Measurements from ENCODE around the gene EXD3.
A peak's percentile ranks its signal among the peaks of the same experiment; 100 is the strongest.

Gene EXD3

GRCh38 chr9:137276473-137277328 is 146.3 kb downstream of the EXD3 start:
- peak overlapping the region; percentile 63 for H3K27ac Mint-ChIP-seq
- no peaks in the 10 kb centered on the region for H3K9me3 Mint-ChIP-seq
- peaks cover 8% of the 10 kb centered on the region for H3K4me1 Mint-ChIP-seq (ENCODE audit: low read depth)
- H3K4me3 Mint-ChIP-seq: peak overlapping the region; percentile 75
- peaks cover 4% of the 10 kb centered on the region for H3K36me3 Mint-ChIP-seq (ENCODE audit: low read depth)
- H3K27me3 Mint-ChIP-seq: no peaks in the 10 kb centered on the region

GRCh38 chr9:137275588-137276472 is 147.1 kb downstream of the EXD3 start:
- peaks cover 11% of the 10 kb centered on the region for H3K36me3 Mint-ChIP-seq (ENCODE audit: low read depth)
- no peaks in the 10 kb centered on the region for H3K9me3 Mint-ChIP-seq
- H3K27ac Mint-ChIP-seq: no peak overlapping the region
- peak overlapping the region; percentile 1 for H3K4me3 Mint-ChIP-seq
- peaks cover 16% of the 10 kb centered on the region for H3K4me1 Mint-ChIP-seq (ENCODE audit: low read depth)
- no peaks in the 10 kb centered on the region for H3K27me3 Mint-ChIP-seq

DNA sequence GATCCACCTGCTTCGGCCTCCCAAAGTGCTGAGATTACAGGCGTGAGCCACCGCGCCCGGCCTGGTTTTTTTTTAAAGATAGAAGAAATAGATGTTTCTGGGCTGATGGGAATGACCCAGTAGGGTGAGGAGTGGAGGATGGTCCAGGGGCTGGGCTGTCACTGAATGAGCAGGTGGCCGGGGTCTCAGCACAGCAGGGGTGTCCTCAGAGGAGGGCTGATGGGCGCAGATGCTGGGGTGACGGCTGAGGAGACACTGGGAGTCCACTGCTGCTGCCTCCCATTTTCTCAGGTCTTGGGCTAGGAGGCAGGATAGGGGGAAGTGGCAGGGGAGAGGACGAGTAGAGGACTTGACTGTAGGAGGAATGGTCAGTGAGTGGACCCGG is 147.8 kb downstream of the EXD3 start:
- no peaks in the 10 kb centered on the region for H3K9me3 Mint-ChIP-seq
- H3K4me1 Mint-ChIP-seq (ENCODE audit: low read depth): peaks cover 16% of the 10 kb centered on the region
- peaks cover 11% of the 10 kb centered on the region for H3K36me3 Mint-ChIP-seq (ENCODE audit: low read depth)
- peak overlapping the region; percentile 1 for H3K4me3 Mint-ChIP-seq
- H3K27ac Mint-ChIP-seq: no peak overlapping the region
- no peaks in the 10 kb centered on the region for H3K27me3 Mint-ChIP-seq

DNA sequence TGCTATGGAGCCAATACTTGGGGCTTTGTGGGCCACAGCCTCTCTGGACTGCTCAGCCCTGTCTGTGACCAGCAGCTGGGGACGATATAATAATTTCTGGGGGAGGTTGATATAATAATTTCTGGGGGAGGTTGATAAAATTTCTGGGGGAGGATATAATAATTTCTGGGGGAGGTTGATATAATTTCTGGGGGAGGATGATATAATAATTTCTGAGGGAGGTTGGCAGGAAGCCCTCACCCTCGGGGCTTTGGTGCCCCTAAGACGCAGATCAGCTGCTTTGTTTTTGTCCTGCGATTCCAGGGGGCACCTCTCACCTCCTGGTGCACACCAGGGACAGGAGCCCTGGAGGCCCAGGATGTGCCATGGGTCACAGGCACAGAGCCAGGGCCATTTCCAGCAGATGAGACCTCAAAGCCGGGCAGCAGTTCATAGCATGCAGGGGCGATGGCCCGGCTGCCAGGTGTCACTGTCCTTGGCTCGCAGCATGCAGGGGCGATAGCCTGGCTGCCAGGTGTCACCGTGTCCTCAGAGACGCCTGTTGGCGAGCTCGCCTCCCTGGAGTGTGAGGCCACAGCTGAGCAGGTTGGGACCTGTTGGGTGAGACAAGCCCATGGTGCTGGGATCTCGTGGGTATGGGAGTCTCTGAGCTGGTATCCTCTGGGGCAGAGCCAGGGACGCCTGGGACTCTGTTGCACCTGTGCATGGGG is 149.2 kb downstream of the EXD3 start:
- Mint-ChIP-seq H3K27me3 (no peaks in the 10 kb centered on the region), H3K4me3 (no peak overlapping the region), H3K27ac (no peak overlapping the region), H3K36me3 (ENCODE audit: low read depth) (peaks cover 16% of the 10 kb centered on the region), H3K4me1 (ENCODE audit: low read depth) (peaks cover 17% of the 10 kb centered on the region), H3K9me3 (no peaks in the 10 kb centered on the region)

DNA sequence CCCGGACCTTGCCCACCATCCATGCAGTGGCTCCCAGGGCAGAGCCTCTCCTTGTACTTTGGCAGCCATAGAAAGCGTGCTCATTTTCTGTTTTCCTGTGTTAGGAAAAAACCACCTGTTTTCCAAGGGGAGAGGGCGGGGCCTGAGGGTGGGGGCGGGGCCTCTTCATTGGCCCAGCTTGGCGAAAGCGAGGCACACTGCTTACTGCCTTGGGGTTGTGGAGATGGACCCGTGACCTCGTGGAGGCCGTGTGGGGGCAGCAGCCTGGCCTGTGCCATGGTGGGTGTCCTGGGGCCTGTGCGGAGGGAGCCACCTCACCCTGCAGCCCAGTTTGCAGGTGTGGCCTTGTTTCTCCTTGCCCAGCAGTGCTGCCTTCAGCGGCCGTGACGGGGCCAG is 149.9 kb downstream of the EXD3 start:
- Mint-ChIP-seq H3K27me3 (no peaks in the 10 kb centered on the region), H3K9me3 (no peaks in the 10 kb centered on the region), H3K4me1 (ENCODE audit: low read depth) (peaks cover 20% of the 10 kb centered on the region), H3K27ac (no peak overlapping the region), H3K4me3 (no peak overlapping the region), H3K36me3 (ENCODE audit: low read depth) (peaks cover 20% of the 10 kb centered on the region)

DNA sequence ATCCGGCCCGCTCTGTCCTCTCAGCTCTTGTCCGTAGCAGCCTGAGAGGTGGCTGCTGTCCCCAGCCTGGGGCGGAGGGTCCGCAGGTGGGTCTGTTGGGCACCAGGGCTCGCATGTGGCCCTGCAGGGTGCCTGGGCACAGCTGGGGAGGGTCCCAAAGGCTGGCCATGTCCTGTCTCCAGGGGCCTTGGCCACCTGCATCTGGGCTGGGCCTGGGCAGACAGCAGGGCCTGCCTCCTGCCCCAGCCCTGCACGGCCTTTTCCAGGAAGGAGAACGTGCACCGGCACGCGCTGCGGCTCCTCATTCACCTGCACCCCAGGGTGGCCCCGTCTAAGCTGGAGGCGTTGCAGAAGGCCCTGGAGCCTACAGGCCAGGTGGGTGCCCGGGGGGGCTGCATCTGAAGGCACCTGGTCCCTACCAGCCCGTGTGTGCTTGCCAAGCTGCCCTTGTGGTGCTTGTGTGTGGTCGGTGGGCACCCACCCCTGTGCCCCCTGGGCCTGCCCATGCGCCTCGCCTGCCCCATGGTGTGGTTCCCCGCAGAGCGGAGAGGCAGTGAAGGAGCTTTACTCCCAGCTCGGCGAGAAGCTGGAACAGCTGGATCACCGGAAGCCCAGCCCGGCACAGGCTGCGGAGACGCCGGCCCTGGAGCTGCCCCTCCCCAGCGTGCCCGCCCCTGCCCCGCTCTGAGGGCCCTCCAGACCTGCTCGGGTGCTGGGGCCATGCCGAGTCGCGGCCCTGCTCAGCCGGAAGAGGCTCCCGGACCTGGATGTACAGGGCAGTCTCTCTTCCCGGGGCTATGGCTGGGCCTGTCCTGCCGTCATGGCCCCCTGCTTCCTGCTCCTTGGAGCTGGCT is 150.5 kb downstream of the EXD3 start:
- no peak overlapping the region for H3K27ac Mint-ChIP-seq
- H3K4me1 Mint-ChIP-seq (ENCODE audit: low read depth): peaks cover 24% of the 10 kb centered on the region
- peaks cover 24% of the 10 kb centered on the region for H3K36me3 Mint-ChIP-seq (ENCODE audit: low read depth)
- H3K27me3 Mint-ChIP-seq: no peaks in the 10 kb centered on the region
- no peaks in the 10 kb centered on the region for H3K9me3 Mint-ChIP-seq
- H3K4me3 Mint-ChIP-seq: no peak overlapping the region

DNA sequence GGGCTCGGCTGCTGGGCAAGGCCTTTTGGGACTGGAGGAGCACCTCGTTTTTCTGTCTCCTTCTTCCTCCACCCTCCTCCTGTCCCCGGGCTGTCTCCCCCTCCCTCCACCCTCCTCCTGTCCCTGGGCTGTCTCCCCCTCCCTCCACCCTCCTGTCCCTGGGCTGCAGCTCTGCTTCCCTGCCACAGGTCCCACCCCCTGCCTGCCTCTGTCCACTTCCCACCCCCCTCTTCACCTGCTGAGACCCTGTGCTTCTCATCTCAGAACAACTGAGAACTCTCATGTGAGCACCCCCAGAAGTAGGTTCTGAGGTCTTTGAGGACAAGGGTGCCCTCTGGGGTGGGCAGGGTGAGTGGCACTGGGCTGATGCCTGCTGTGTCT is 151.3 kb downstream of the EXD3 start:
- no peaks in the 10 kb centered on the region for H3K27me3 Mint-ChIP-seq
- no peak overlapping the region for H3K4me3 Mint-ChIP-seq
- no peaks in the 10 kb centered on the region for H3K9me3 Mint-ChIP-seq
- peaks cover 19% of the 10 kb centered on the region for H3K4me1 Mint-ChIP-seq (ENCODE audit: low read depth)
- peaks cover 31% of the 10 kb centered on the region for H3K36me3 Mint-ChIP-seq (ENCODE audit: low read depth)
- no peak overlapping the region for H3K27ac Mint-ChIP-seq

- H3K27me3 Mint-ChIP-seq: no peaks in the 10 kb centered on the region
- H3K4me1 Mint-ChIP-seq (ENCODE audit: low read depth): peaks cover 19% of the 10 kb centered on the region
- no peak overlapping the region for H3K4me3 Mint-ChIP-seq
- peaks cover 31% of the 10 kb centered on the region for H3K36me3 Mint-ChIP-seq (ENCODE audit: low read depth)
- no peaks in the 10 kb centered on the region for H3K9me3 Mint-ChIP-seq
- H3K27ac Mint-ChIP-seq: peak overlapping the region; percentile 41
Measured at GRCh38 chr9:137270929-137271695, 151.8 kb downstream of the EXD3 start.

GRCh38 chr9:137269231-137269772 is 153.7 kb downstream of the EXD3 start:
- no peaks in the 10 kb centered on the region for H3K27me3 Mint-ChIP-seq
- H3K36me3 Mint-ChIP-seq (ENCODE audit: low read depth): peaks cover 31% of the 10 kb centered on the region
- H3K4me3 Mint-ChIP-seq: no peak overlapping the region
- no peaks in the 10 kb centered on the region for H3K9me3 Mint-ChIP-seq
- peaks cover 15% of the 10 kb centered on the region for H3K4me1 Mint-ChIP-seq (ENCODE audit: low read depth)
- no peak overlapping the region for H3K27ac Mint-ChIP-seq

DNA sequence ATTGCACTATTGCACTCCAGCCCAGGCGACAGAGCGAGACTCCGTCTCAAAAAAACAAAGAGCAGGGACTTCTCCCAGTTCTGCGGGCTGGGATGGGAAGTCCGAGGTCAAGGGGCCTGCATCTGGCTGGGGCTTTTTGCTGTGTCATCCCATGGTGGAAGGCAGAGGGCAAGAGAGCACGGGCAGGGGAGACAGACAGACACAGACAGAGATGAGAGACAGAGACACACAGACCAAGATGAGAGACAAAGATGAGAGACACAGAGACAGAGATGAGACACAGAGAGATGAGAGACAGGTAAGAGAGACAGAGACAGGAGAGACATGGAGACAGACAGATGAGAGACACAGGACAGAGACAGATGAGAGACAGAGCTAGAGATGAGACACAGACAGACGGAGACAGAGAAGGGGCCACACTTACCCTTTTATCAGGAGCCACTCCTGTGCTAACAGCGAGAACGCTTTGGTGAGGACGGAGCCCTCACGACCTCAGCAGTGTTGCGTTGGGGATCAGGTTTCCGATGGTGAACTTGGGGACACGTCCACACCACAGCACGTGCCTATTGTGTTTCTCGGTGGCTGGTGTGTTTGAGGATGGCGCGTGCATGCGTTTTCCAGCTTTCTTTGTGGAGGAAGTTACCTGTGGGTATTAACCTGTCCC is 154.3 kb downstream of the EXD3 start:
- H3K36me3 Mint-ChIP-seq (ENCODE audit: low read depth): peaks cover 31% of the 10 kb centered on the region
- no peak overlapping the region for H3K4me3 Mint-ChIP-seq
- H3K9me3 Mint-ChIP-seq: no peaks in the 10 kb centered on the region
- peaks cover 15% of the 10 kb centered on the region for H3K4me1 Mint-ChIP-seq (ENCODE audit: low read depth)
- H3K27ac Mint-ChIP-seq: peak overlapping the region; percentile 34
- no peaks in the 10 kb centered on the region for H3K27me3 Mint-ChIP-seq

DNA sequence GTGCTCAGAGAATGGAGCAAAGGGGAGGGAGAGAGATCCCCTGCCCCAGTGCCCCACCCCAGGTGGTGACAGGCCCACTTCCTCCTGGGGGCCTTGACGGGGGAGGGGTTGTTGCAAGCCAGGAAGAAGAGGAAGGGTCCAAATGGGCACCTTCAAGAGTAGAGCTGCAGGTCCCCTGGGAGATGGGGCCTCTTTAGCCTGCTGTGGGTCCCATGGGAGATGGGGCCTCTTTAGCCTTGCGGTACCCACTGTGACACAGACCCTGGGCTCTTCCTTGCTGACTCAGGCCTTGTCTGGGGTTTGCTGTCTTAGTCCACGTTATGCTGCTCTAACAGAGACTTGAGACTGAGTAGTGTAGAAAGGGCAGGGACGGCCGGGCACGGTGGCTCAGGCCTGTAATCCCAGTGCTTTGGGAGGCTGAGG is 155.0 kb downstream of the EXD3 start:
- H3K27ac Mint-ChIP-seq: no peak overlapping the region
- peaks cover 15% of the 10 kb centered on the region for H3K4me1 Mint-ChIP-seq (ENCODE audit: low read depth)
- no peaks in the 10 kb centered on the region for H3K27me3 Mint-ChIP-seq
- H3K36me3 Mint-ChIP-seq (ENCODE audit: low read depth): peaks cover 31% of the 10 kb centered on the region
- H3K9me3 Mint-ChIP-seq: no peaks in the 10 kb centered on the region
- no peak overlapping the region for H3K4me3 Mint-ChIP-seq

DNA sequence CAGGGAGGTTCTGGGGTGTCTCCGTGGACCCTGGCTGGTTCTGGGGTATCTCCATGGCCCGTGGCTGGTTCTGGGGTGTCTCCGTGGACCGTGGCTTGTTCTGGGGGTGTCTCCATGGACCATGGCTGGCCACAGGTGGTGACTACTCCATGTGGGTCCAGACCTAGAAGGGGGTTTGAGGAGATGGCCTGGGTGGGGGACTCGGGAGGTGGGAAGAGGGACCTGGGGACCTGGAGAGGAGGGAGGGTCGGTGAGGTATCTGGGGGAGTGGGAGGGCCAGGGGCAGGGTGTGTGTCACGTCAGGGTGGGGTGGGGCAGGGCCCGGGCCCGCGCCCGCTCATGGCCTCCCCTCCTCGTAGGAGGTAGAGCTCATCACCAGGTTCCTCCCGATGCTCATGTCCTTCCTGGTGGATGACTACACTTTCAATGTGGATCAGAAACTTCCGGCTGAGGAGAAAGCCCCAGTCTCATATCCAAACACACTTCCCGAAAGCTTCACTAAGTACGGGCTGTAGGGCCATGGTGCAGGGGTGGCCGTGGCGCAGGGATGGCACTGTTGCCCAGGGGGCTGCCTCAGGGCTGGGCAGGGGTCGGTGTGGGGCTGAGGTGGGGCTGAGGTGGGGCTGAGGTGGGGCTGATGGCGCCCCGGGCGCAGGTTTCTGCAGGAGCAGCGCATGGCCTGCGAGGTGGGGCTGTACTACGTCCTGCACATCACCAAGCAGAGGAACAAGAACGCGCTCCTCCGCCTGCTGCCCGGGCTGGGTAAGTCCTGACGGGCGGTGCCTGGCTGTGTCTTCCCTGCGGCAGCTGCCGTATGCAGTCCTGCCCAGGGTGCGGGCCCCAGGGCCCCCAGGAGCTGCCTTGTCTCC is 156.1 kb downstream of the EXD3 start:
- H3K27ac Mint-ChIP-seq: no peak overlapping the region
- H3K9me3 Mint-ChIP-seq: no peaks in the 10 kb centered on the region
- H3K36me3 Mint-ChIP-seq (ENCODE audit: low read depth): peaks cover 36% of the 10 kb centered on the region
- H3K27me3 Mint-ChIP-seq: no peaks in the 10 kb centered on the region
- H3K4me3 Mint-ChIP-seq: no peak overlapping the region
- peaks cover 15% of the 10 kb centered on the region for H3K4me1 Mint-ChIP-seq (ENCODE audit: low read depth)
